Measurements from ENCODE around the gene ARSI. TPM values are rescaled to one million over a fixed set of nuclear protein-coding genes. Genes with fewer than 3 reads are reported as not detected.

The ARSI gene
- total RNA-seq, 1 experiment from 2014 or later = 5.9 TPM

DNA sequence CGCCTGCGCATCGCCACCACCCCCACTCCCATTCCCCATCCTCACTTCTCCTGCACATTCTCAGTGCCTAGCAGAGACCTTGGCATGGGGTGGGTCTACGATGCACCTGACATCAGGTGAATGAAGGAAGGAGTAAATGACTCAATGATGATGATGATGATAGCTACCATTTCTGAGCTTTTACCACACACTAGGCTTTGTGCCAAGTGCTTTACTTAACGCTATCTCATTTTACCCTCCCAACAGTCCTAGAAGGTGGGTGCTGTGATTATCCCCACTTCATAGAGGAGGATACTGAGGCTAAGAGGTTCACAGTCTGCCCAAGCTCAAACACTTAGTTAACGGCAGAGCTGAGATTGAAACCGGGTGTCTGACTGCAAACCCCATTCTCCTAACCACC is 40.2 kb downstream of the ARSI start (continued):
- TF ChIP-seq, protein P1, sequence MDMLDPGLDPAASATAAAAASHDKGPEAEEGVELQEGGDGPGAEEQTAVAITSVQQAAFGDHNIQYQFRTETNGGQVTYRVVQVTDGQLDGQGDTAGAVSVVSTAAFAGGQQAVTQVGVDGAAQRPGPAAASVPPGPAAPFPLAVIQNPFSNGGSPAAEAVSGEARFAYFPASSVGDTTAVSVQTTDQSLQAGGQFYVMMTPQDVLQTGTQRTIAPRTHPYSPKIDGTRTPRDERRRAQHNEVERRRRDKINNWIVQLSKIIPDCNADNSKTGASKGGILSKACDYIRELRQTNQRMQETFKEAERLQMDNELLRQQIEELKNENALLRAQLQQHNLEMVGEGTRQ (CRISPR knock-in tag; IDR thresholded peaks at IDR 0.05) = no peak
- TF ChIP-seq HMGA2 (CRISPR knock-in tag; IDR thresholded peaks at IDR 0.05) (no peak), ZNF671 (CRISPR knock-in tag; IDR thresholded peaks at IDR 0.05) (no peak), SMAD4 (CRISPR knock-in tag; IDR thresholded peaks at IDR 0.05) (no peak), NFATC4 (CRISPR knock-in tag; IDR thresholded peaks at IDR 0.05) (no peak), GABPB1 (CRISPR knock-in tag; IDR thresholded peaks at IDR 0.05) (no peak), CREM (CRISPR knock-in tag; IDR thresholded peaks at IDR 0.05) (no peak), NR2C2 (CRISPR knock-in tag; IDR thresholded peaks at IDR 0.05) (no peak), JUN (CRISPR knock-in tag; IDR thresholded peaks at IDR 0.05) (no peak), GRHL2 (CRISPR knock-in tag; IDR thresholded peaks at IDR 0.05; ENCODE audit: insufficient replicate concordance, severe bottlenecking) (no peak)
- TF ChIP-seq, protein P2, sequence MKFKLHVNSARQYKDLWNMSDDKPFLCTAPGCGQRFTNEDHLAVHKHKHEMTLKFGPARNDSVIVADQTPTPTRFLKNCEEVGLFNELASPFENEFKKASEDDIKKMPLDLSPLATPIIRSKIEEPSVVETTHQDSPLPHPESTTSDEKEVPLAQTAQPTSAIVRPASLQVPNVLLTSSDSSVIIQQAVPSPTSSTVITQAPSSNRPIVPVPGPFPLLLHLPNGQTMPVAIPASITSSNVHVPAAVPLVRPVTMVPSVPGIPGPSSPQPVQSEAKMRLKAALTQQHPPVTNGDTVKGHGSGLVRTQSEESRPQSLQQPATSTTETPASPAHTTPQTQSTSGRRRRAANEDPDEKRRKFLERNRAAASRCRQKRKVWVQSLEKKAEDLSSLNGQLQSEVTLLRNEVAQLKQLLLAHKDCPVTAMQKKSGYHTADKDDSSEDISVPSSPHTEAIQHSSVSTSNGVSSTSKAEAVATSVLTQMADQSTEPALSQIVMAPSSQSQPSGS (CRISPR knock-in tag; IDR thresholded peaks at IDR 0.05; ENCODE audit: borderline replicate concordance, low read depth) = no peak

DNA sequence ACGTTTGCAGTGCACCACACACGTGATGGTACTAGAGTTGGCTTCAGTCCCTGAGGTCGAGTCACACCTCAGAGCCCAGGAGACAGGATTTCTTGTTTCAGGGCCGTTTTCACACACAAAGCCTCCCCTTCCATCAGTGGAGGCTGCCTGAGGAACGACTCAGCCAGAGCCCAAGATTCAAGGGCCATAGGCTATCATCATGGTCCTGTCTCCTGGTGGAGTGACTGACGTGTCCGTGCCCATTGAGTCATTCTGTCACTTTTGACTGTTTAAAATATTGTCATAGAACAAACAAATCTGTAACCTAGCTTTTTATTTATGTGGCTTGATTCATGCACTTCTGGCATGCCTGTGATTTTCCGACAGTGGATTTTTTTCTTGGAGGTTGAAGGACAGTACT is 41.5 kb downstream of the ARSI start:
- H3K27ac Mint-ChIP-seq = no peak overlapping the region
- no peaks in the 10 kb centered on the region for H3K36me3 Mint-ChIP-seq
- ChIA-PET POLR2A (no interaction called here), CTCF (interaction anchor here (2.2 to 2.7 kb wide), 2 partner anchors 11 to 90 kb away, joined by 5 to 7 read pairs; no protein-coding TSS in a partner anchor)
- H3K4me1 Mint-ChIP-seq = peaks cover 9% of the 10 kb centered on the region
- TF ChIP-seq JUN (CRISPR knock-in tag; IDR thresholded peaks at IDR 0.05) = no peak
- TF ChIP-seq CBFB (CRISPR knock-in tag; IDR thresholded peaks at IDR 0.05; ENCODE audit: low read depth) = no peak
- TF ChIP-seq TEAD1 (CRISPR knock-in tag; IDR thresholded peaks at IDR 0.05) = no peak
- TF ChIP-seq OVOL2 (CRISPR knock-in tag; IDR thresholded peaks at IDR 0.05; ENCODE audit: borderline replicate concordance) = no peak
- TF ChIP-seq, protein P3, sequence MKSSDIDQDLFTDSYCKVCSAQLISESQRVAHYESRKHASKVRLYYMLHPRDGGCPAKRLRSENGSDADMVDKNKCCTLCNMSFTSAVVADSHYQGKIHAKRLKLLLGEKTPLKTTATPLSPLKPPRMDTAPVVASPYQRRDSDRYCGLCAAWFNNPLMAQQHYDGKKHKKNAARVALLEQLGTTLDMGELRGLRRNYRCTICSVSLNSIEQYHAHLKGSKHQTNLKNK (CRISPR knock-in tag; IDR thresholded peaks at IDR 0.05) = no peak
- TF ChIP-seq, protein P4, sequence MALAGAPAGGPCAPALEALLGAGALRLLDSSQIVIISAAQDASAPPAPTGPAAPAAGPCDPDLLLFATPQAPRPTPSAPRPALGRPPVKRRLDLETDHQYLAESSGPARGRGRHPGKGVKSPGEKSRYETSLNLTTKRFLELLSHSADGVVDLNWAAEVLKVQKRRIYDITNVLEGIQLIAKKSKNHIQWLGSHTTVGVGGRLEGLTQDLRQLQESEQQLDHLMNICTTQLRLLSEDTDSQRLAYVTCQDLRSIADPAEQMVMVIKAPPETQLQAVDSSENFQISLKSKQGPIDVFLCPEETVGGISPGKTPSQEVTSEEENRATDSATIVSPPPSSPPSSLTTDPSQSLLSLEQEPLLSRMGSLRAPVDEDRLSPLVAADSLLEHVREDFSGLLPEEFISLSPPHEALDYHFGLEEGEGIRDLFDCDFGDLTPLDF (CRISPR knock-in tag; IDR thresholded peaks at IDR 0.05) = no peak
- TF ChIP-seq, protein P5, sequence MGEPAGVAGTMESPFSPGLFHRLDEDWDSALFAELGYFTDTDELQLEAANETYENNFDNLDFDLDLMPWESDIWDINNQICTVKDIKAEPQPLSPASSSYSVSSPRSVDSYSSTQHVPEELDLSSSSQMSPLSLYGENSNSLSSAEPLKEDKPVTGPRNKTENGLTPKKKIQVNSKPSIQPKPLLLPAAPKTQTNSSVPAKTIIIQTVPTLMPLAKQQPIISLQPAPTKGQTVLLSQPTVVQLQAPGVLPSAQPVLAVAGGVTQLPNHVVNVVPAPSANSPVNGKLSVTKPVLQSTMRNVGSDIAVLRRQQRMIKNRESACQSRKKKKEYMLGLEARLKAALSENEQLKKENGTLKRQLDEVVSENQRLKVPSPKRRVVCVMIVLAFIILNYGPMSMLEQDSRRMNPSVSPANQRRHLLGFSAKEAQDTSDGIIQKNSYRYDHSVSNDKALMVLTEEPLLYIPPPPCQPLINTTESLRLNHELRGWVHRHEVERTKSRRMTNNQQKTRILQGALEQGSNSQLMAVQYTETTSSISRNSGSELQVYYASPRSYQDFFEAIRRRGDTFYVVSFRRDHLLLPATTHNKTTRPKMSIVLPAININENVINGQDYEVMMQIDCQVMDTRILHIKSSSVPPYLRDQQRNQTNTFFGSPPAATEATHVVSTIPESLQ (CRISPR knock-in tag; IDR thresholded peaks at IDR 0.05) = no peak
- TF ChIP-seq, protein P6, sequence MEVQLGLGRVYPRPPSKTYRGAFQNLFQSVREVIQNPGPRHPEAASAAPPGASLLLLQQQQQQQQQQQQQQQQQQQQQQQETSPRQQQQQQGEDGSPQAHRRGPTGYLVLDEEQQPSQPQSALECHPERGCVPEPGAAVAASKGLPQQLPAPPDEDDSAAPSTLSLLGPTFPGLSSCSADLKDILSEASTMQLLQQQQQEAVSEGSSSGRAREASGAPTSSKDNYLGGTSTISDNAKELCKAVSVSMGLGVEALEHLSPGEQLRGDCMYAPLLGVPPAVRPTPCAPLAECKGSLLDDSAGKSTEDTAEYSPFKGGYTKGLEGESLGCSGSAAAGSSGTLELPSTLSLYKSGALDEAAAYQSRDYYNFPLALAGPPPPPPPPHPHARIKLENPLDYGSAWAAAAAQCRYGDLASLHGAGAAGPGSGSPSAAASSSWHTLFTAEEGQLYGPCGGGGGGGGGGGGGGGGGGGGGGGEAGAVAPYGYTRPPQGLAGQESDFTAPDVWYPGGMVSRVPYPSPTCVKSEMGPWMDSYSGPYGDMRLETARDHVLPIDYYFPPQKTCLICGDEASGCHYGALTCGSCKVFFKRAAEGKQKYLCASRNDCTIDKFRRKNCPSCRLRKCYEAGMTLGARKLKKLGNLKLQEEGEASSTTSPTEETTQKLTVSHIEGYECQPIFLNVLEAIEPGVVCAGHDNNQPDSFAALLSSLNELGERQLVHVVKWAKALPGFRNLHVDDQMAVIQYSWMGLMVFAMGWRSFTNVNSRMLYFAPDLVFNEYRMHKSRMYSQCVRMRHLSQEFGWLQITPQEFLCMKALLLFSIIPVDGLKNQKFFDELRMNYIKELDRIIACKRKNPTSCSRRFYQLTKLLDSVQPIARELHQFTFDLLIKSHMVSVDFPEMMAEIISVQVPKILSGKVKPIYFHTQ (CRISPR knock-in tag; IDR thresholded peaks at IDR 0.05) = no peak
- no peak for TF ChIP-seq ZNF396 (CRISPR knock-in tag; IDR thresholded peaks at IDR 0.05; ENCODE audit: borderline replicate concordance)
- TF ChIP-seq, protein P7, sequence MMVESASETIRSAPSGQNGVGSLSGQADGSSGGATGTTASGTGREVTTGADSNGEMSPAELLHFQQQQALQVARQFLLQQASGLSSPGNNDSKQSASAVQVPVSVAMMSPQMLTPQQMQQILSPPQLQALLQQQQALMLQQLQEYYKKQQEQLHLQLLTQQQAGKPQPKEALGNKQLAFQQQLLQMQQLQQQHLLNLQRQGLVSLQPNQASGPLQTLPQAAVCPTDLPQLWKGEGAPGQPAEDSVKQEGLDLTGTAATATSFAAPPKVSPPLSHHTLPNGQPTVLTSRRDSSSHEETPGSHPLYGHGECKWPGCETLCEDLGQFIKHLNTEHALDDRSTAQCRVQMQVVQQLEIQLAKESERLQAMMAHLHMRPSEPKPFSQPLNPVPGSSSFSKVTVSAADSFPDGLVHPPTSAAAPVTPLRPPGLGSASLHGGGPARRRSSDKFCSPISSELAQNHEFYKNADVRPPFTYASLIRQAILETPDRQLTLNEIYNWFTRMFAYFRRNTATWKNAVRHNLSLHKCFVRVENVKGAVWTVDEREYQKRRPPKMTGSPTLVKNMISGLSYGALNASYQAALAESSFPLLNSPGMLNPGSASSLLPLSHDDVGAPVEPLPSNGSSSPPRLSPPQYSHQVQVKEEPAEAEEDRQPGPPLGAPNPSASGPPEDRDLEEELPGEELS (CRISPR knock-in tag; IDR thresholded peaks at IDR 0.05) = no peak
- no peaks in the 10 kb centered on the region for H3K27me3 Mint-ChIP-seq (ENCODE audit: low read depth)
- H3K4me3 Mint-ChIP-seq = no peak overlapping the region
- no peak for ATAC-seq
- DNase-seq (ENCODE audit: low spot score) = no peak
- H3K9me3 Mint-ChIP-seq = no peaks in the 10 kb centered on the region
